Measurements from ENCODE around the gene GMDS. TPM values are rescaled to one million over a fixed set of nuclear protein-coding genes. Genes with fewer than 3 reads are reported as not detected.

Gene GMDS
- total and polyA plus RNA-seq, 2 of the 13 experiments (the other 11 are each of a cell fraction or from before 2014, with no cell fraction given), result 64.4 to 112 TPM

DNA sequence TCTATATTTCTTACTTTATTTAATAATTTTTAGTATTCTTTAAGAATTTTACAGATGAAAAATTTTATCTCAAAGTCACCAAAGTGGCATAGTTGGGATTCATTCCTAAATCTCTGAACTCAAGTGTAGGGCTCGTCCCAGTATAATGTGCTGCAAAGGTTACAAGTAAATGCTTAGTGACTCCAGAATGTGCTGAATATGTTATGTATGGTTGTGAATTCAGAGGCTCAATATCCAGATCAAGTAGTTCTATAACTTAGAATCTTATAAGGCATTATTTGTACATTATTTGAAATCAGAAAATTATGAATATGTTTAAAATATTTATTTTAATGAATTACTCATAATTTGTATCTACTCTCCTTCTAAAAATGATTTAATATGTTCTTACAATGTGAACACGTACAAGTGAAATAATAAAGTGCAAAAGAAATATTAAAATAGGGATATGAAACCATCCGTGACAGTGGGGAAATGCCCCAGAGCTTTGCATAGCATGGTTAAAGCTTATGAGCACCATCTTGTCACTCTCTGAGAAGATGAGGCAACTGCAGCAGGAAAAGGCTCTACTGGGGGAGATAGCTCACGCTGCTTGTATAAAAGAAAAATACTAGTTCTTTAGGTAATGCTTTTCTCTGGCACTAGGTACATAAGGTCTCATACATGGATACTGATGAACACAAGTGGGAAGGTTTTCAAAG is 376.7 kb downstream of the GMDS start:
- Histone ChIP-seq H3K4me2 (ENCODE audit: low read depth, low read length) (no peak overlapping the region), H3K27me3 (ENCODE audit: control insufficient read depth in 1 of 2, insufficient read depth in 2 of 2, low read length in 2 of 2) (no peaks in the 10 kb centered on the region), H3K79me2 (ENCODE audit: insufficient read depth, low read length) (no peaks in the 10 kb centered on the region), H3K9ac (ENCODE audit: insufficient read depth, low read depth, low read length) (no peak overlapping the region), H4K20me1 (ENCODE audit: insufficient read depth, low read length) (peaks cover 10% of the 10 kb centered on the region; the same call in 1 of the 2 replicates), H3K4me1 (ENCODE audit: insufficient read depth, low read length) (peaks cover 27% of the 10 kb centered on the region), H3K9me3 (ENCODE audit: low read length) (no peaks in the 10 kb centered on the region), H3K27ac (ENCODE audit: extremely low read length, insufficient read depth, low read length) (no peak overlapping the region), H3K36me3 (replicated peaks in 1 of 2; ENCODE audit: control insufficient read depth in 1 of 2, insufficient read depth in 2 of 2, low read length in 2 of 2) (peaks cover 0 to 4% of the 10 kb centered on the region in 2 experiments; a peak in 2 of 5 replicates), H2AFZ (ENCODE audit: low read length) (no peak overlapping the region), H3K4me3 (replicated peaks in 1 of 3; ENCODE audit: insufficient read depth in 1 of 3, low read depth in 2 of 3, low read length in 3 of 3) (no peak overlapping the region)
- no TSS peak for BruUV-seq (replicated peaks)
- intact Hi-C loops (cut with micrococcal nuclease; ENCODE audit: unreplicated experiment) (no loop called here), in situ Hi-C loops (cut with HindIII; ENCODE audit: extremely low pct_ligation_motif_present, low pct_unique_long_range_greater_than_20kb) (no loop called here)
- ChIA-PET CTCF (ENCODE audit: low intra/inter-chr PET ratio, low total read pairs) (no interaction called here), POLR2A (no interaction called here)
- TF ChIP-seq TARDBP (CRISPR knock-in tag; IDR thresholded peaks at IDR 0.05) (no peak), SIN3A (IDR thresholded peaks at IDR 0.05; ENCODE audit: borderline replicate concordance, low read depth, low read length) (no peak), DPF2 (CRISPR knock-in tag; IDR thresholded peaks at IDR 0.05; ENCODE audit: borderline replicate concordance, low read depth) (no peak), WIZ (CRISPR knock-in tag; IDR thresholded peaks at IDR 0.05) (no peak), AFF4 (CRISPR knock-in tag; IDR thresholded peaks at IDR 0.05) (no peak), TAF15 (IDR thresholded peaks at IDR 0.05; ENCODE audit: low read depth, low read length, poor library complexity, severe bottlenecking) (no peak), POLR2G (IDR thresholded peaks at IDR 0.05; ENCODE audit: low read depth, low read length) (no peak)
- TF ChIP-seq, protein P1, sequence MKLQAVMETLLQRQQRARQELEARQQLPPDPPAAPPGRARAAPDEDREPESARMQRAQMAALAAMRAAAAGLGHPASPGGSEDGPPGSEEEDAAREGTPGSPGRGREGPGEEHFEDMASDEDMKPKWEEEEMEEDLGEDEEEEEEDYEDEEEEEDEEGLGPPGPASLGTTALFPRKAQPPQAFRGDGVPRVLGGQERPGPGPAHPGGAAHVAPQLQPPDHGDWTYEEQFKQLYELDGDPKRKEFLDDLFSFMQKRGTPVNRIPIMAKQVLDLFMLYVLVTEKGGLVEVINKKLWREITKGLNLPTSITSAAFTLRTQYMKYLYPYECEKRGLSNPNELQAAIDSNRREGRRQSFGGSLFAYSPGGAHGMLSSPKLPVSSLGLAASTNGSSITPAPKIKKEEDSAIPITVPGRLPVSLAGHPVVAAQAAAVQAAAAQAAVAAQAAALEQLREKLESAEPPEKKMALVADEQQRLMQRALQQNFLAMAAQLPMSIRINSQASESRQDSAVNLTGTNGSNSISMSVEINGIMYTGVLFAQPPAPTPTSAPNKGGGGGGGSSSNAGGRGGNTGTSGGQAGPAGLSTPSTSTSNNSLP (IDR thresholded peaks at IDR 0.05; ENCODE audit: low read depth, low read length), result no peak
- TF ChIP-seq, protein P2, sequence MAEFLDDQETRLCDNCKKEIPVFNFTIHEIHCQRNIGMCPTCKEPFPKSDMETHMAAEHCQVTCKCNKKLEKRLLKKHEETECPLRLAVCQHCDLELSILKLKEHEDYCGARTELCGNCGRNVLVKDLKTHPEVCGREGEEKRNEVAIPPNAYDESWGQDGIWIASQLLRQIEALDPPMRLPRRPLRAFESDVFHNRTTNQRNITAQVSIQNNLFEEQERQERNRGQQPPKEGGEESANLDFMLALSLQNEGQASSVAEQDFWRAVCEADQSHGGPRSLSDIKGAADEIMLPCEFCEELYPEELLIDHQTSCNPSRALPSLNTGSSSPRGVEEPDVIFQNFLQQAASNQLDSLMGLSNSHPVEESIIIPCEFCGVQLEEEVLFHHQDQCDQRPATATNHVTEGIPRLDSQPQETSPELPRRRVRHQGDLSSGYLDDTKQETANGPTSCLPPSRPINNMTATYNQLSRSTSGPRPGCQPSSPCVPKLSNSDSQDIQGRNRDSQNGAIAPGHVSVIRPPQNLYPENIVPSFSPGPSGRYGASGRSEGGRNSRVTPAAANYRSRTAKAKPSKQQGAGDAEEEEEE (CRISPR knock-in tag; IDR thresholded peaks at IDR 0.05; ENCODE audit: borderline replicate concordance), result no peak
- no peak for DNase-seq (ENCODE audit: low spot score)
- FAIRE-seq, result no peak
- no peak for ATAC-seq
- WGBS (ENCODE audit: low lambda C conversion rate), result 96% methylated on average over 4 of the region's 4 CpGs
